ENCODE results near the gene TTLL8.

- TF ChIP-seq EZH2 (IDR thresholded peaks at IDR 0.05), result no peak
- no peak for TF ChIP-seq POLR2AphosphoS5 (IDR thresholded peaks at IDR 0.05; ENCODE audit: borderline replicate concordance, low read depth, low read length)
- no peak for TF ChIP-seq FOXP2 (optimal IDR thresholded peaks at IDR 0.05; ENCODE audit: control extremely low read depth, extremely low read length, insufficient read depth)
Measured at GRCh38 chr22:50076646-50077535, 18.8 kb upstream of the TTLL8 start.
